22Rv1 (cell line): ENCODE measurements around the gene OLIG3.

Source experiments
- H3K27ac ChIP-seq: fragments of 450-650 bp; 2 replicates; pipeline ENCODE4 v1.5.1; 2017
- ZFX ChIP-seq: fragments of 450-650 bp; IDR thresholded peaks from 2 replicates; pipeline ENCODE4 v1.6.1; 2017; ENCODE audit warnings: antibody characterized with exemption, borderline replicate concordance
- TF ChIP-seq, protein P1 (sequence below): fragments of 450-650 bp; IDR thresholded peaks from 2 replicates; pipeline ENCODE4 v1.5.1; 2017; ENCODE audit warnings: mild to moderate bottlenecking

The OLIG3 gene

DNA sequence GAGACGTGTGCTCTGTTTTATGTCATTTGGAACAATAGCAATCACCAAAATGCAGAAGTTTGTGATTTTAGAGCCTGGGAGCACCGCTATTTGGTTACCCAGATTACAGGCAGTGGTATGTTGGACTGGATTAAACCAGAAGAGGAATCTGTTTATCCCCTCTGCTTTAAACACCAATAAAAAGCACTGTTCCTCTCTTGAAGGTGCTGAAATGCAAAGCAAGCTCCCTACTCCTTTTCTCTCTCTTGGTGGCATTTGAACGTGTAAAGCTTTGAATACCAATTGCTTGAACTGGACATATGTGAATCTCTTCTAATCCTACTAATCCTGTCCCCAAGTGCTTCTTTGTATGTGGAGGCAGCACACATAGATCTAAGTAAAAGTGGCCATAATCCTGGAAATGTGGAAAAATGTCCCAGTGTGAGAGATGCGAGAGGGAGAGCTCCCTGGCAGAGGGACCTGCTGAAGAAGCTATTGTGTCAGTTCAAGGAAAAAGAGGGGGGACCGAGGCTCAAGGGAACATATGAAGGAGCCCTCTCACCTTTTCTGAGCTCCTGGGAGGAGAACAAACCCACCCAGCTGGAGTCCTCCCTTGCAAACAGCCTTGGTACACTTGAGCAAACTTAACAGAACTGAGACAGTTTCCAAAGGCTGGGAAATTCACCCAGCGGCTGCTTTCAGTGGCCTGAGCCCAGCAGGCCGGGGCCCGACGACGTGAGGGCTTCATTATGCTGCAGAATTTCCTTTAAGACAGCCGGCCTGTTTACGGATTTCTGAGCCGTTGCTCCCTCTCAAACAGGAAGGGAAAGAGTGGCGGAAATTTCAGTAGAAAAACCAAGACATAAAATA is 18.8 kb upstream of the OLIG3 start:
- TF ChIP-seq ZFX: no peak
- TF ChIP-seq, protein P1, sequence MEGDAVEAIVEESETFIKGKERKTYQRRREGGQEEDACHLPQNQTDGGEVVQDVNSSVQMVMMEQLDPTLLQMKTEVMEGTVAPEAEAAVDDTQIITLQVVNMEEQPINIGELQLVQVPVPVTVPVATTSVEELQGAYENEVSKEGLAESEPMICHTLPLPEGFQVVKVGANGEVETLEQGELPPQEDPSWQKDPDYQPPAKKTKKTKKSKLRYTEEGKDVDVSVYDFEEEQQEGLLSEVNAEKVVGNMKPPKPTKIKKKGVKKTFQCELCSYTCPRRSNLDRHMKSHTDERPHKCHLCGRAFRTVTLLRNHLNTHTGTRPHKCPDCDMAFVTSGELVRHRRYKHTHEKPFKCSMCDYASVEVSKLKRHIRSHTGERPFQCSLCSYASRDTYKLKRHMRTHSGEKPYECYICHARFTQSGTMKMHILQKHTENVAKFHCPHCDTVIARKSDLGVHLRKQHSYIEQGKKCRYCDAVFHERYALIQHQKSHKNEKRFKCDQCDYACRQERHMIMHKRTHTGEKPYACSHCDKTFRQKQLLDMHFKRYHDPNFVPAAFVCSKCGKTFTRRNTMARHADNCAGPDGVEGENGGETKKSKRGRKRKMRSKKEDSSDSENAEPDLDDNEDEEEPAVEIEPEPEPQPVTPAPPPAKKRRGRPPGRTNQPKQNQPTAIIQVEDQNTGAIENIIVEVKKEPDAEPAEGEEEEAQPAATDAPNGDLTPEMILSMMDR: no peak

DNA sequence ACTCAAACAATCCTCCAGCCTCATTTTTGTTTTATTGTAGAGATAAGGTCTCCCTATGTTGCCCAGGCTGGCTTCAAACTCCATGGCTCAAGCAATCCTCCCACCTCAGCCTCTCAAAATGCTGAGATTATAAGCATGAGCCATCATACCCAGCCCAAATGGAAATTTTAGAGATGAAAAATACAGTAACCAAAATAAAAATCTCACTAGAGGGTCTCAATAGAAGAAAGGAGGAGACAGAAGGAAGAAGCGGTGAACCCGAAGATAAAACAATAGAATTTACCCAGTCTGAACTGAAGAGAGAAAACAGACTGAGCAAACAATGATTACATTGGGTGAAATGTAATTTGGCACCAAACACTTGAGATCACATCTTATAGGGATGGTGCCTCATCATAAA is 16.7 kb upstream of the OLIG3 start:
- TF ChIP-seq, protein P1: no peak
- no peak for TF ChIP-seq ZFX
- no peak overlapping the region for H3K27ac ChIP-seq

More for the DNA sequence above, 18.8 kb upstream of the OLIG3 start:
- H3K27ac ChIP-seq: no peak overlapping the region

DNA sequence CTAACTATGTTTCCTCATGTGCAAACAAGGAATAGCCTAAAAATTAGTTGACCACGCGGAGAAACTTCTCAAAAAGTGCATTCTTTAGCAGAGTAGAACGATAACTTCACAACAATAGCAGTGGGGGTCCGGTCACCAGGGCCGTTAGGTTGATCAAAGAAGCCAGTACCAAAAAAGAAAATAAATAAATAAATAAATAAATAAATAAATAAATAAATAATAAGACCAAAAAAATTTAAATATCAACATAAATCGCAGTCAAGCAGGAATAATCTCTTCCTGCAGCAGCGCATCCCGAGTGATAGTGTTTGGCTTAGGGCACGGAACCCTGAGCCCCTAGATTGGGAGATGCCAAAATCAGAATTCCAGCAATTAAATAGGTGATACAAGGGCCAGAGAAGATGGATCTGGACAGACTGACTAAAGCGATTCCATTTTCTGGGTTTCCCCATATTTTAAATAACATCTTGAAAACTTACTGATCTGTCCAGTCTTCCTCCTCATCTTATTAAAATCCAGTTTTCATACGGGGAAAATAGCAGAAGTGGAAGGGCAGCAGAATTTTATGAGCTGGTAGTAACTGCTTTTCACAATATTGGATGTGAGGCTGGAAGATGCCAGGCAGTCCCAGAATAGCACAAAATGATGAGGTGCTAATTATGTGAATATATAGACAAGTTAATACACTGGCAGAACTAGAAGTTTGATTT is 4.4 kb upstream of the OLIG3 start:
- H3K27ac ChIP-seq: no peak overlapping the region
- TF ChIP-seq, protein P1: no peak
- no peak for TF ChIP-seq ZFX

DNA sequence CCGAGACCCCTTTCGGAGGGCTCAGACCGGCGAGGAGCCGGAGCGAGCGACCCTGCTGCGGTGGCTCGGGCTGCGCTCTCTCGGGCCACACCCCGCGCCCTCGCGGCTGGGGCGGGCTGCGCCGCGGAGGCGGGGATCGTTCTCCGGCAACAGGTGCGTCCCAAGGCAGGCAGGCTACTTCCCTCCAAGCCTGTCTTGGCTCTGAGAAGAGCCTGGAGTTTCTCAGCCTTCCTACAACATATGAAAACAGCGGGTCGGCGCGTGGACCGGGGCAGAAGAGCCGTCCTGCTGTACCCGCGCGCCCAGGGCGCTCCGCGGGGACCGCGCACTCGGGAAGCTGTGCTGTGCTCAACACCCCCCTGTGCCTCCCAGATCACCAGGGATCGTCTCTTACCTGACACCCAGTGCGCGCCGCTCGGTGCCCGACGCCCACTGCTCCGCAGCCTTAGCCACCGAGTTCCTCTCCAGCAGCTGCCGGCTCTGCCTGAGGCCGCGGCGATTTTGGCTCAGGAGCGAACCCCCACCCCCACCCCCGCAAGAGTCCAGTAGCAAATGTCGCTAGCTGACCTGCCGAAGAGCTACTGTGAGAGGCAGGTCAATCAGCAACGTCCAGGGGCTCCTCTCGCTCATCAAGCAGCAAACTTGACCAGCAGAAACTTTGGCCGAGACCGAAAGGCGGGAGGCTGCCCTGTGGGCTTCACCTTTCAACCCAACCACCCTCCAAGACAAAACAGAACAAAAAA is 3.7 kb upstream of the OLIG3 start:
- TF ChIP-seq, protein P1: no peak
- no peak for TF ChIP-seq ZFX
- no peak overlapping the region for H3K27ac ChIP-seq

DNA sequence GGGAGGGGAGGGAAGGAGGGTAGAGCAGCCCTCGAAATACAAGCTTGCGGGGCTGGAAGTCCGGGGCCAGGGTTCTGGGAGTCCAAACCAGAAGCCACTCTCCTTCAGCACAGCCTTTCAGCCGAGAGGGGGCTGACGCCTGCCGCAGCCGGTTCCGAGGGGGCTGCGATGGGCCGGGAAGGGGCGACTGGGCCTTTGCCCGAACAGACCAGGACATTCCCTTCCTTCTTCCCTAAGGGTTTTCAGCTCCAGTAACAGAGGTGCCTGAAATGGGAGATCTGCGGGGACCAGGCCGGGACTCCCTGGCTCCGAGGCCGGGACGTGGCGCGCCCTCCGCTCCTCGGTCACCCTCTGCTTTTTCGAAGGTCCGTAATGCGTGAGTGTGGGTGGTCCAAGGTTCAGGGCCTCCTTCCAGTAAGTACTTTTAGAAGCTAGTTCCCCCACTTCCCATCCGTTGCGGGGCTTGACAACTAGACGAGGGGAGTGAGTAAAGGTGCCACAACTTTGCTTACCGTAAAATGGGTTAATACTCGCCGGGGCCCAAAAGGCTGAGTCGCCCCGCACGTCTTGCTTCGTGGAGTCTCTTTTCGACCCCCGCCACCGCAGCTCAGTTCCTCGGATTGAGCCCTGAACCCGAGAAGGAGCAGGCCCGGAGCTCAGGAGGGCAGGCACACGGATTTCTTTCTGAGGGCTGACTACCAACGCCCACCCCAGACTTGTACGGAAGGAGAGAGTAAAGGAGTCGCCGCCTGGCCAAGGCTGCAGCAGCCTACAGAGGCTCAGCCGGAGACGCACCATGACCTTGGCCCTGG is 2.9 kb upstream of the OLIG3 start:
- no peak for TF ChIP-seq ZFX
- TF ChIP-seq, protein P1: no peak

DNA sequence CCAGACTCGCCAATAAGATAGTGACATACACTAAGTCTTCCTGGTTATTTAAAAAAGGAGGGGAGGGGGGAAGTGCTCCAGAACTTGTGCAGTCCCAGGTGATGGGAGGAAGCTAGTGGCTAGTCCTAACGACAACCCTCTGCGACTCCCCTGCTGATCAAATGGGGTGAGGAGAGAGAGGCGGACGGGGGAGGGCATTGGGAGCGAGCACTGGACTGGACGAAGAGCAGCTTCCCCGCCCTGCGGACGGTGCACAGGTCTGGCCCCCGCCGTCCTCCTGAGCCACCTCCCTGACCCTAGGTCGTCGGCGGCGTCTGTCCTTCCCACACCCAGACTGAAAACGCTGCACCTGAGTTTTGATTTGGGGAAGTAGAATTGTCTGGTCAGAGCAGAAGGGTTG is 2.2 kb upstream of the OLIG3 start:
- no peak overlapping the region for H3K27ac ChIP-seq
- TF ChIP-seq ZFX: no peak
- TF ChIP-seq, protein P1: no peak

More for the DNA sequence above, 2.9 kb upstream of the OLIG3 start:
- no peak overlapping the region for H3K27ac ChIP-seq
